GM13977 (cell line): Measurements from ENCODE around the gene FGD4.
A peak's percentile ranks its signal among the peaks of the same experiment; 100 is the strongest.

Experiments used
- DNase-seq: peaks from one replicate; pipeline ENCODE4 v3.0.0; 2012; ENCODE audit warnings: low spot score
- in situ Hi-C: fragments of 300-500 bp; cut with MboI; formaldehyde crosslinking; loops from one replicate; pipeline ENCODE4 v1.12.0; 2022; ENCODE audit warnings: low sequenced_read_pairs, low pct_unique_long_range_greater_than_20kb, mixed read lengths, inconsistent platforms; ENCODE audit not compliant: unreplicated experiment
- TF ChIP-seq, protein P1 (sequence below): IDR thresholded peaks from 2 replicates; pipeline ENCODE4 v1.5.1; 2012; ENCODE audit warnings: mild to moderate bottlenecking, control low read depth; ENCODE audit not compliant: insufficient read depth; ENCODE audit errors: extremely low read depth, missing control alignments

The FGD4 gene

DNA sequence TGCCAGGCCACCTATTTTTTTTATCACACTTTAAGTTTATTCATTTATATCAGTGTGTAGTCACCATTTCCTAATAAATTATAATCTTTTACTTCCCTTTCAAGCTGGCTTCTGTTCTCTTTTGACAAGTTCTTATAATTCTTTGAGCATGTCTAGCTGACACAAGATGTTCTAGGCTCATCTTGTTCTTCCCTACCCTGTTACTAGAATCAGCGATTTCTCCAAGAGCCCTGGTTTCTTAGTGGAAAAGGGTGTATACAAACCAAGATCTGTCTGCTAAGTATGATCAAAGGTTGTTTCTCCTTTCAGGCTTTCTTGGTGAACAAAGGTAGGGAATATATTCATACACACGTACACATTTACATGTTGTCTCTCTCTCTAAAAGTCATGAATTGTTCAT is 51.0 kb downstream of the FGD4 start:
- TF ChIP-seq, protein P1, sequence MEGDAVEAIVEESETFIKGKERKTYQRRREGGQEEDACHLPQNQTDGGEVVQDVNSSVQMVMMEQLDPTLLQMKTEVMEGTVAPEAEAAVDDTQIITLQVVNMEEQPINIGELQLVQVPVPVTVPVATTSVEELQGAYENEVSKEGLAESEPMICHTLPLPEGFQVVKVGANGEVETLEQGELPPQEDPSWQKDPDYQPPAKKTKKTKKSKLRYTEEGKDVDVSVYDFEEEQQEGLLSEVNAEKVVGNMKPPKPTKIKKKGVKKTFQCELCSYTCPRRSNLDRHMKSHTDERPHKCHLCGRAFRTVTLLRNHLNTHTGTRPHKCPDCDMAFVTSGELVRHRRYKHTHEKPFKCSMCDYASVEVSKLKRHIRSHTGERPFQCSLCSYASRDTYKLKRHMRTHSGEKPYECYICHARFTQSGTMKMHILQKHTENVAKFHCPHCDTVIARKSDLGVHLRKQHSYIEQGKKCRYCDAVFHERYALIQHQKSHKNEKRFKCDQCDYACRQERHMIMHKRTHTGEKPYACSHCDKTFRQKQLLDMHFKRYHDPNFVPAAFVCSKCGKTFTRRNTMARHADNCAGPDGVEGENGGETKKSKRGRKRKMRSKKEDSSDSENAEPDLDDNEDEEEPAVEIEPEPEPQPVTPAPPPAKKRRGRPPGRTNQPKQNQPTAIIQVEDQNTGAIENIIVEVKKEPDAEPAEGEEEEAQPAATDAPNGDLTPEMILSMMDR: no peak
- in situ Hi-C loops: loop anchor here (10.0 to 25.0 kb wide), 3 partner anchors 224 to 1562 kb away; partner anchors contain the start of genes ALG10, DNM1L and YARS2
- DNase-seq: no peak

DNA sequence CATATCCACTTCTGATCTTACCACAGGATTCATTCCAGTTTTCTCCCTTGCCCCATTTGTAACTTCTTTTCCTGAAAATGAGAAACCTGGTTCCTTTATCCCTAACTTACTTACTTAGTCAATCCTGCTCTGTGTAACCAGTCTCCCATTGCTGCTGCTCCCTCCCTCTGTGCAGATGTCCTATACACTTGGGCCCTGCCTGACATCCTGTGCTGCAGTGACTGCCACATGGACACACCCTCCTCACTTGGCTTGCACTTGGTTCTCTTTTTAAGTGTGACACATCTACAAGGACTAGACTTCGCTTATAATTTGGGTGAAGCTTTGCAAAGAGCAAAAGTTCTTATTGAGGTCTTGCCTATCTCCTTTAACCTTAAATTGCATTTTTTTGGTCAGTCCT is 51.4 kb downstream of the FGD4 start:
- TF ChIP-seq, protein P1: no peak
- DNase-seq: no peak
- in situ Hi-C loops: loop anchor here (10.0 to 25.0 kb wide), 3 partner anchors 224 to 1562 kb away; partner anchors contain the start of genes ALG10, DNM1L and YARS2

DNA sequence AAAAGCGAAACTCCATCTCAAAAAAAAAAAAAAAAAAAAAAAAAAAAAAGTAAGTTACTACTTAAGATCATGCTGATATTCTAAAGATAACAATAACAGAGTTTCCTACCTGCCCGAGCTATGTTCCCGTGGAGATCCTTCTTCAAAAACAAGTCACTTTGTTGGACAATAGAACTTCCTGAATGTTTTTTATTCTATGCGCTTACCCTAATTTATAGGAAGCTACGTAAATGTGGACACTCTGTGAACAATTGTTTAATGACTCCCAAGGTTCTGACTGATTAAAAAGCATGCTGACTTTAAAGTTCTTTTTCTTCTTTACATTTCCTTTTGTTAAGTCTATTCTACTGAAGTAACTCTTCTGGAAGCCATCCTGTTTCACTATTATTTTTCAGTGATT is 52.5 kb downstream of the FGD4 start:
- DNase-seq: no peak
- TF ChIP-seq, protein P1: no peak
- in situ Hi-C loops: loop anchor here (10.0 to 25.0 kb wide), 3 partner anchors 223 to 1560 kb away; partner anchors contain the start of genes ALG10, DNM1L and YARS2

DNA sequence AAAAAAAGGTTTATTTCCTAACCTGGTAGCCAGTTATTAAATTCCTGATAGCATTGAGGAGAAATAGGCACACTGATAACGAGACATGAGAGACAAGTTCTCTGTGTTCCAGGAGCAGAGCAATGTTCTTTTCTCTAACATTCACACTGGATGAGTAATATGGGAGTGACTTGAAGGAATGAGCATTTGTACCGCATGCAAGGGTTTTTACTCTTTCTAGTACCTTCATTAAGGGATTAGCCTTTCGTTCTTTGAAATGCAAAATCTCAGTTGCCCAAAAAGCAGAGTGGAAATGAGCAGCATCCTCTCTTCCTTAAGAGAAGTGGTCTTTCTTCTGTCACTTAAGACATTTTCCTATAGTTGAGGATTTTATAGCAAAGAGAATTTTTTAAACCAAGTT is 54.7 kb downstream of the FGD4 start:
- TF ChIP-seq, protein P1: no peak
- no peak for DNase-seq
- in situ Hi-C loops: loop anchor here (10.0 to 25.0 kb wide), 3 partner anchors 221 to 1558 kb away; partner anchors contain the start of genes ALG10, DNM1L and YARS2

DNA sequence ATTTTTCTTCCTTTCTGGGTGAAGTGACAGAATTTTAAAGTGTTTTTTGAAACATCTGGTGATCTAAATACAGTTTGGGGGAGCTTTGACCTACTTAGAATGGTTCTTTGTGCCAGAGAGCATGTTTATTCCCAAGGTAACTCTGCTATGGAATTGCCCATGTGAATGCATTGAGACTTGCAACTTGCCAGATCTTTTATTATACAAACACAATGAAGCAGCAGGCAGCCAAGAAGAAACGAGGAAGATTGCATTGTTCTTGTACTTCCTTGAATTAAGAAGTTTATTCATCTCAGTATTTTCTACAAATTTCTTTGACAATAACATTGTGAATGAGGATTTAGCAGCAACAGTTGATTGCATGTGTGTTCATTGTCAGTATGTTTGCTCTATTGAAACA is 55.5 kb downstream of the FGD4 start:
- TF ChIP-seq, protein P1: no peak
- DNase-seq: no peak
- in situ Hi-C loops: loop anchor here (10.0 to 25.0 kb wide), 3 partner anchors 220 to 1557 kb away; partner anchors contain the start of genes ALG10, DNM1L and YARS2

DNA sequence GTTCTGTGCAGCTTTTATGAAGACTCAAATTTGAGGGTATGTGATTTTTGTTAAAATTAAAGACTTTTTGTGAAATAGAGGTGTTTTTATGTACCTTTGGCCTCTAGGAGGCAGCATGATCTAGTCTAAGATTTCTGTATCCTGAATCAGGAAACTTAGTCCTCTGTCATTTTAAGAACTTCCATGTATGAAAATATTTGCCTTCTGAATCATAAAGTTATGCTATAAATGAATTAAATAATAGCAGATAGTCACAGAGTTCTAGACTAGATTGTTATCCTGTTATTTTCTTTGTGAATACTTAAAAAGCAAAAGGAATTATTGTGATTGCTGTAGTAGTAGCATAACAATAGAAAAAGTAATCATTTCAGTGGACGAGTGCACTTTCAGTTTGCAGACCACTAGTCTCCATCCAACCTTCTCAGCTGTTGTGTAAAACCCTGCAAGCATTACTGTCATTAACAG is 56.3 kb downstream of the FGD4 start:
- TF ChIP-seq, protein P1: peak; percentile 57
- in situ Hi-C loops: loop anchor here (10.0 to 25.0 kb wide), 3 partner anchors 219 to 1557 kb away; partner anchors contain the start of genes ALG10, DNM1L and YARS2
- DNase-seq: peak; percentile 49
